Suprapubic skin (tissue), 4 donors: ENCODE results near the gene UTP25. TPM values are rescaled to one million over a fixed set of nuclear protein-coding genes. Genes with fewer than 3 reads are reported as not detected.

Experiments
- DNase-seq, 2 donors: peaks; one replicate each; pipeline ENCODE4 v3.0.0-alpha.2; 2019; ENCODE audit warnings: low spot score in 2 of 2
- H3K27ac ChIP-seq: fragments of 200-600 bp; sonication (generic); one replicate; pipeline ENCODE4 v1.5.1; 2019
- H3K27me3 ChIP-seq: fragments of 200-600 bp; sonication (generic); one replicate; pipeline ENCODE4 v1.5.1; 2019
- H3K36me3 ChIP-seq: fragments of 200-600 bp; sonication (generic); one replicate; pipeline ENCODE4 v1.5.1; 2019
- H3K4me1 ChIP-seq: fragments of 200-600 bp; sonication (generic); one replicate; pipeline ENCODE4 v1.5.1; 2019
- H3K4me3 ChIP-seq: fragments of 200-600 bp; sonication (generic); one replicate; pipeline ENCODE4 v1.5.1; 2019; ENCODE audit warnings: mild to moderate bottlenecking
- H3K9me3 ChIP-seq: fragments of 200-600 bp; sonication (generic); one replicate; pipeline ENCODE4 v1.5.1; 2019
- CTCF ChIP-seq, 2 donors: fragments of 200-600 bp in 1 of 2; fragments of 450-650 bp in 1 of 2; sonication (generic) in 1 of 2; IDR thresholded peaks; one replicate each; pipeline ENCODE4 v1.5.1; 2016 to 2019; ENCODE audit warnings: antibody characterized with exemption in 2 of 2, mild to moderate bottlenecking in 1 of 2, moderate library complexity in 1 of 2
- EP300 ChIP-seq: sonication (generic); formaldehyde crosslinking; IDR thresholded peaks from one replicate; pipeline ENCODE4 v1.6.1; 2017; ENCODE audit warnings: antibody characterized with exemption
- POLR2A ChIP-seq, 2 donors: fragments of 450-650 bp; IDR thresholded peaks; one replicate each; pipeline ENCODE4 v1.6.1; 2017; ENCODE audit warnings: antibody characterized with exemption in 2 of 2, mild to moderate bottlenecking in 2 of 2, moderate library complexity in 2 of 2
- POLR2AphosphoS5 ChIP-seq, 3 donors: sonication (generic); formaldehyde crosslinking; IDR thresholded peaks; one replicate each; pipeline ENCODE4 v1.6.1; 2017; ENCODE audit warnings: antibody characterized with exemption in 3 of 3
- WGBS: methylation state at CpG from one replicate; pipeline ENCODE4 v1.1.5; 2018; 5-methylcytosine and 5-hydroxymethylcytosine counted together
- total RNA-seq, 4 donors: library from RNA; depleted of rRNA; stranded (reverse); fragments of >200 nt; gene quantifications; one replicate each; pipeline ENCODE4 v1.1.0, GENCODE V29; 2016

The UTP25 gene
- total RNA-seq = 10 to 100 TPM in 3 of 4 donors, 1 to 10 TPM in 1; 9.6 to 17.9 (median 11.6) TPM

GRCh38 chr1:209827384-209828262, at the start of gene UTP25:
Gene UTP25 (plus strand): TSS chr1:209827972. CDS start chr1:209828064, 92 bp downstream.
- H3K4me3 ChIP-seq = peak within 1 kb of the TSS; percentile 79
- peak within 1 kb of the TSS; percentile 81 for H3K27ac ChIP-seq
- peaks cover 21% of the 10 kb centered on the region for H3K36me3 ChIP-seq
- WGBS = 20% methylated on average over 50 of the region's 51 CpGs
- peak; percentile 95 to 97 for DNase-seq
- H3K4me1 ChIP-seq = peaks cover 58% of the 10 kb centered on the region
- TF ChIP-seq EP300 (no peak), POLR2A (IDR thresholded peaks at IDR 0.05) (peak in 1 of 2 donors; percentile 32), POLR2AphosphoS5 (IDR thresholded peaks at IDR 0.05) (peak in 1 of 3 donors; percentile 83), CTCF (IDR thresholded peaks at IDR 0.05) (peak; percentile 48 to 72)
- H3K9me3 ChIP-seq = no peaks in the 10 kb centered on the region
- H3K27me3 ChIP-seq = no peaks in the 10 kb centered on the region

- TF ChIP-seq CTCF (IDR thresholded peaks at IDR 0.05) (no peak), EP300 (no peak), POLR2A (IDR thresholded peaks at IDR 0.05) (no peak), POLR2AphosphoS5 (IDR thresholded peaks at IDR 0.05) (no peak)
- Histone ChIP-seq H3K9me3 (no peaks in the 10 kb centered on the region), H3K4me3 (no peak overlapping the region), H3K27me3 (no peaks in the 10 kb centered on the region), H3K4me1 (peaks cover 2% of the 10 kb centered on the region), H3K27ac (no peak overlapping the region), H3K36me3 (no peaks in the 10 kb centered on the region)
- no peak for DNase-seq
- WGBS = 95% methylated on average over 1 of the region's 1 CpG
Observed at GRCh38 chr1:209778102-209778501, 49.7 kb upstream of the UTP25 start.

- Histone ChIP-seq H3K27ac (no peak overlapping the region), H3K27me3 (no peaks in the 10 kb centered on the region), H3K4me3 (no peak overlapping the region), H3K9me3 (no peaks in the 10 kb centered on the region), H3K4me1 (peaks cover 20% of the 10 kb centered on the region), H3K36me3 (no peaks in the 10 kb centered on the region)
- 58% methylated on average over 4 of the region's 4 CpGs for WGBS
- DNase-seq = no peak
- TF ChIP-seq POLR2AphosphoS5 (IDR thresholded peaks at IDR 0.05) (no peak), EP300 (no peak), CTCF (IDR thresholded peaks at IDR 0.05) (no peak), POLR2A (IDR thresholded peaks at IDR 0.05) (no peak)
Observed at GRCh38 chr1:209780268-209780667, 47.5 kb upstream of the UTP25 start.

GRCh38 chr1:209783386-209783785, 44.4 kb upstream of the UTP25 start:
- H3K27ac ChIP-seq = no peak overlapping the region
- TF ChIP-seq CTCF (IDR thresholded peaks at IDR 0.05) (no peak), EP300 (no peak), POLR2AphosphoS5 (IDR thresholded peaks at IDR 0.05) (no peak)
- peak overlapping the region; percentile 78 for H3K4me3 ChIP-seq

More at GRCh38 chr1:209783386-209783785, 44.4 kb upstream of the UTP25 start:
- Histone ChIP-seq H3K27me3 (no peaks in the 10 kb centered on the region), H3K36me3 (peaks cover 2% of the 10 kb centered on the region), H3K4me1 (peaks cover 50% of the 10 kb centered on the region), H3K9me3 (no peaks in the 10 kb centered on the region)
- DNase-seq = no peak
- WGBS = 33% methylated on average over 6 of the region's 6 CpGs
